ENCODE results near the gene TERF2IP. TPM values are rescaled to one million over a fixed set of nuclear protein-coding genes. Genes with fewer than 3 reads are reported as not detected.

TERF2IP gene
- total RNA-seq, 1 experiment from 2014 or later, result 45.3 TPM

GRCh38 chr16:75702242-75702641 is 54.7 kb downstream of the TERF2IP start:
- H3K27ac Mint-ChIP-seq (ENCODE audit: unreplicated experiment), result no peak overlapping the region
- no peak for TF ChIP-seq CTCF (IDR thresholded peaks at IDR 0.05; ENCODE audit: unreplicated experiment)
- intact Hi-C loops (cut with micrococcal nuclease; ENCODE audit: unreplicated experiment), result no loop called here
- no TSS peak for BruUV-seq (replicated peaks)
- no peak for DNase-seq
- no peaks in the 10 kb centered on the region for H3K4me1 Mint-ChIP-seq (ENCODE audit: low read depth, unreplicated experiment)
- no peak overlapping the region for H3K4me3 Mint-ChIP-seq (ENCODE audit: low read depth, unreplicated experiment)
- CTCF ChIA-PET, result no interaction called here
- peaks cover 25% of the 10 kb centered on the region for H3K27me3 Mint-ChIP-seq (ENCODE audit: unreplicated experiment)
- H3K9me3 Mint-ChIP-seq (ENCODE audit: low read depth, unreplicated experiment), result no peaks in the 10 kb centered on the region
- H3K36me3 Mint-ChIP-seq (ENCODE audit: insufficient read depth, unreplicated experiment), result no peaks in the 10 kb centered on the region

- no TSS peak for BruUV-seq (replicated peaks)
- TF ChIP-seq CTCF (IDR thresholded peaks at IDR 0.05; ENCODE audit: unreplicated experiment), result no peak
- Mint-ChIP-seq H3K9me3 (ENCODE audit: low read depth, unreplicated experiment) (no peaks in the 10 kb centered on the region), H3K4me1 (ENCODE audit: low read depth, unreplicated experiment) (no peaks in the 10 kb centered on the region), H3K36me3 (ENCODE audit: insufficient read depth, unreplicated experiment) (no peaks in the 10 kb centered on the region), H3K27ac (ENCODE audit: unreplicated experiment) (no peak overlapping the region), H3K4me3 (ENCODE audit: low read depth, unreplicated experiment) (no peak overlapping the region), H3K27me3 (ENCODE audit: unreplicated experiment) (peaks cover 29% of the 10 kb centered on the region)
- CTCF ChIA-PET, result no interaction called here
- intact Hi-C loops (cut with micrococcal nuclease; ENCODE audit: unreplicated experiment), result no loop called here
- DNase-seq, result no peak
Observed at GRCh38 chr16:75703306-75703705, 55.7 kb downstream of the TERF2IP start.

Other genes starting within 250 kb of the TERF2IP start
- gene CFDP1, start 214.3 kb upstream of the TERF2IP start, total RNA-seq (2022), result 64.1 and 70.9 TPM in 2 replicates
- gene TMEM170A, start 183.1 kb upstream of the TERF2IP start, total RNA-seq (2022), result 48.4 and 52.5 TPM in 2 replicates
- gene CHST6, start 152.3 kb upstream of the TERF2IP start, total RNA-seq (2022), result 3.3 and 4.3 TPM in 2 replicates
- gene CHST5, start 111.7 kb upstream of the TERF2IP start, total RNA-seq (2022), result 0.42 and 0.64 TPM in 2 replicates
- gene TMEM231, start 91.5 kb upstream of the TERF2IP start, total RNA-seq (2022), result 17.6 and 23.8 TPM in 2 replicates
- gene GABARAPL2, start 81.4 kb upstream of the TERF2IP start, total RNA-seq (2022), result 112 and 123 TPM in 2 replicates
- 90.4 and 111 TPM in 2 replicates for gene ADAT1, start 24.5 kb upstream of the TERF2IP start, total RNA-seq (2022)
- 198 and 207 TPM in 2 replicates for gene KARS1, start 108 bp upstream of the TERF2IP start, total RNA-seq (2022)
- gene CPHXL2, start 29.2 kb downstream of the TERF2IP start, total RNA-seq (2022), result not detected in 2 replicates
- gene DUXB, start 53.7 kb downstream of the TERF2IP start, total RNA-seq (2022), result not detected in 2 replicates
- not detected in 2 replicates for gene CPHXL, start 78.7 kb downstream of the TERF2IP start, total RNA-seq (2022)